Mesothelial cell of epicardium (in vitro differentiated cells): ENCODE results near the gene MEGF8. TPM values are rescaled to one million over a fixed set of nuclear protein-coding genes. Genes with fewer than 3 reads are reported as not detected.

ENCODE experiments used
- DNase-seq, 2 experiments: peaks; one replicate each; pipeline ENCODE4 v3.0.0; 2021; ENCODE audit warnings: low spot score in 2 of 2; ENCODE audit not compliant: unreplicated experiment in 2 of 2
- H3K27ac Mint-ChIP-seq: 2 replicates; pipeline ENCODE4 v1.8.0; 2021; ENCODE audit warnings: mixed read lengths
- H3K27me3 Mint-ChIP-seq: 2 replicates; pipeline ENCODE4 v1.8.0; 2021; ENCODE audit warnings: low read depth, mixed read lengths
- H3K36me3 Mint-ChIP-seq: 2 replicates; pipeline ENCODE4 v1.8.0; 2021; ENCODE audit warnings: mixed read lengths
- H3K4me1 Mint-ChIP-seq: 2 replicates; pipeline ENCODE4 v1.8.0; 2021; ENCODE audit warnings: mixed read lengths
- H3K4me3 Mint-ChIP-seq: 2 replicates; pipeline ENCODE4 v1.8.0; 2021; ENCODE audit warnings: mild to moderate bottlenecking, moderate library complexity, mixed read lengths
- H3K9me3 Mint-ChIP-seq: 2 replicates; pipeline ENCODE4 v1.8.0; 2021; ENCODE audit warnings: mixed read lengths
- CTCF ChIP-seq: fragments of 200-600 bp; sonication (generic); IDR thresholded peaks from one replicate; pipeline ENCODE4 v1.5.0; 2021; ENCODE audit warnings: antibody characterized with exemption; ENCODE audit not compliant: unreplicated experiment
- total RNA-seq: library from RNA; stranded (reverse); gene quantifications from 3 replicates; pipeline ENCODE4 v1.2.1, GENCODE V29; 2021

Gene MEGF8
- total RNA-seq, 1 donor from 2014 or later = 58.9 TPM

- peak overlapping the region; percentile 82 for H3K4me3 Mint-ChIP-seq
- H3K9me3 Mint-ChIP-seq = no peaks in the 10 kb centered on the region
- peaks cover 33% of the 10 kb centered on the region for H3K4me1 Mint-ChIP-seq
- no peaks in the 10 kb centered on the region for H3K27me3 Mint-ChIP-seq
- no peak for DNase-seq
- H3K36me3 Mint-ChIP-seq = peaks cover 3% of the 10 kb centered on the region
- peak overlapping the region; percentile 81 for H3K27ac Mint-ChIP-seq
- TF ChIP-seq CTCF = no peak
Measured at GRCh38 chr19:42285988-42286348, 39.5 kb upstream of the MEGF8 start.

- peaks cover 29% of the 10 kb centered on the region for H3K4me1 Mint-ChIP-seq
- no peak for DNase-seq
- no peak for TF ChIP-seq CTCF
- H3K27ac Mint-ChIP-seq = peak overlapping the region; percentile 81
- H3K36me3 Mint-ChIP-seq = peaks cover 3% of the 10 kb centered on the region
- no peaks in the 10 kb centered on the region for H3K9me3 Mint-ChIP-seq
- no peaks in the 10 kb centered on the region for H3K27me3 Mint-ChIP-seq
- H3K4me3 Mint-ChIP-seq = peak overlapping the region; percentile 82
Measured at GRCh38 chr19:42286349-42287016, 39.0 kb upstream of the MEGF8 start.

GRCh38 chr19:42287017-42287826 lies 38.2 kb upstream of the MEGF8 start:
- DNase-seq = no peak
- no peak for TF ChIP-seq CTCF
- Mint-ChIP-seq H3K36me3 (peaks cover 7% of the 10 kb centered on the region), H3K27me3 (no peaks in the 10 kb centered on the region), H3K4me1 (peaks cover 22% of the 10 kb centered on the region), H3K4me3 (no peak overlapping the region), H3K9me3 (no peaks in the 10 kb centered on the region), H3K27ac (no peak overlapping the region)

GRCh38 chr19:42287827-42288107 lies 37.7 kb upstream of the MEGF8 start:
- peaks cover 18% of the 10 kb centered on the region for H3K4me1 Mint-ChIP-seq
- H3K4me3 Mint-ChIP-seq = no peak overlapping the region
- H3K9me3 Mint-ChIP-seq = no peaks in the 10 kb centered on the region
- H3K27ac Mint-ChIP-seq = no peak overlapping the region
- H3K27me3 Mint-ChIP-seq = no peaks in the 10 kb centered on the region
- no peak for DNase-seq
- TF ChIP-seq CTCF = no peak
- peaks cover 7% of the 10 kb centered on the region for H3K36me3 Mint-ChIP-seq

- H3K9me3 Mint-ChIP-seq = no peaks in the 10 kb centered on the region
- H3K36me3 Mint-ChIP-seq = peaks cover 9% of the 10 kb centered on the region
- H3K4me3 Mint-ChIP-seq = no peak overlapping the region
- peaks cover 18% of the 10 kb centered on the region for H3K4me1 Mint-ChIP-seq
- no peak for DNase-seq
- no peaks in the 10 kb centered on the region for H3K27me3 Mint-ChIP-seq
- H3K27ac Mint-ChIP-seq = no peak overlapping the region
- no peak for TF ChIP-seq CTCF
Measured at GRCh38 chr19:42288387-42288786, 37.0 kb upstream of the MEGF8 start.
